Activated T-cell treated with anti-CD3 and anti-CD28 coated beads for 1 hour (primary cell): ENCODE data around the gene LYST.

Experiments
- DNase-seq: peaks from one replicate; pipeline ENCODE4 v3.0.0-alpha.2; 2020; ENCODE audit warnings: low read depth

Gene LYST

DNA sequence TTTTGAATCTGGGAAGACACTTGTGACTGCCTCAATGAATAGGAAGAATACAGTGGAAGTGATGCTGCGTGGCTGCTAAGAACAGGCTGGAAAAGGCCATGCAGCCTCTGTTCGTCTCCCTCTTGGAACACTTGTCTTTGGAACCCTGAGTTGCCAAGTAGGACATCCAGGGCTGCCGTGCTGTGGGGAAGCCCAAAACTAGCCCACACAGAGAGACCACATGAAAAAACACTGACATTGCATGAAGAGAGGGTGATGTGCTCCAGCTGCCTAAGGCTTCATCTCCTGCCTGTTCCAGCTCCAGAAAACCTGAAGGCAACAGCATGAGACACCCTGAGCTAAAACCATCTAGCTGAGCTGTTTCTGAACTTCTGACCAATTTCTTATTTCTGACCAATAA, 156.0 kb downstream of the LYST start:
- no peak for DNase-seq

DNA sequence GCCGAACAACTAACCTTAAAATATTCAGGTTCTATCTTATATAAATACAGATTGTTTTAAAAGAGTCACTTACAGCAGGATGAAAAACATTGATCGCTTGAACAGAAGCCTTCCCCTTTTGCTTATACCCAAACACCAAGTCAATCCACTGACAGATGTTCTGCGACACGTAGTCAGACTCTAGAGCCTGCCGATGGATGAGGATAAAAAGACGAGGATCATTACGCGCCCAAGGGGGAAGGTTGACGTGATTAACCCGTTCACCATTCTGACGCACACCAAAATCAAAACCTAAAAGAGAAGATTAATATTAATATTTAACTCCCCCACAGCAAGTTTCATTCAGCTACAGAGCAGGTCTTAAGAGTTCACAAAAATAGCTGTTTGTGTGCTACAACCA, 157.7 kb downstream of the LYST start:
- DNase-seq: no peak

DNA sequence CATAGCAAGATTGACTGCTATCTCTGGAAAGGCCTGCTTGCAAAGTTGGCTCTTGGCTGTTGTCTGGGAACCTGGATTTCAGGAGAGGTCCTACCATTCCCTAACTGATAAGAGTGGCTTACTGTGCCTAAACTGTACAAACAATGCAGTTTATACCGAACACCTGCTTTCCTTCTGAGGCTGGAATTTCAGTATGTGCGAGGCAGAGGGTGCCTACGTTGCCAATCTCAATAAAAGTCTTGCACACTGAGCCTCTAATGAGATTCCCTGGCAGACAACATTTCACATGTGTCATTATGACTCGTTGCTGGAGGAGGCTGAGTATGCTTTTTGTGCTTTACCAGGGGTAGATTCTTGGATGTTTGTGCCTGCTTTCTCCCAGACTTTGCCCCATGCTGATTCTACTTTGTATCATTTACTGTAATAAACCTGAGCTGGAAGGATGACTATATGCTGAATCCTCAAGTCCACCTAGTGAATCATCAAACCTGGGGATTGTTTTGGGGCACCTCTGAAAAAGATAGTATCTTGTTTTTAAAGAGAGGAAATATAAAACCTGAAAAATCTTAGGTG, 158.2 kb downstream of the LYST start:
- no peak for DNase-seq

DNA sequence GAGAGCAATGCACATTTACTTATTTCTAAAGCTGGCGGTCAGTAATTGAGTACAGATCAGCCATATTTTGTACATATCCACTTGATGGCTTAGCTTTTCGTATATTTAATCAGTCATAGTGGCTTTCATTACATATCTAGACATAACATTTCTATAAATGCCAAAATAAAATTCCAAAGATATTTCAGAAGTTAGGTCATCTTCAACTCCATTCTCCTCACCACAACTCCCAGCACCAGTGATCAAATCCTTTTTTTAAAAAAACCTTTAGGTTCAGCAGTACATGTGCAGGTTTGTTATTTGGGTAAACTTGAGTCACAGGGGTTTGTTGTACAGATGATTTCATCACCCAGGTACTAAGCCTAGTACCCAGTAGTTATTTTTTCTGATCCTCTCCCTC, 163.2 kb downstream of the LYST start:
- DNase-seq: no peak

GRCh38 chr1:235702412-235702811, 164.3 kb downstream of the LYST start:
- DNase-seq: no peak

- no peak for DNase-seq
Measured at GRCh38 chr1:235697508-235697907, 169.2 kb downstream of the LYST start.

DNA sequence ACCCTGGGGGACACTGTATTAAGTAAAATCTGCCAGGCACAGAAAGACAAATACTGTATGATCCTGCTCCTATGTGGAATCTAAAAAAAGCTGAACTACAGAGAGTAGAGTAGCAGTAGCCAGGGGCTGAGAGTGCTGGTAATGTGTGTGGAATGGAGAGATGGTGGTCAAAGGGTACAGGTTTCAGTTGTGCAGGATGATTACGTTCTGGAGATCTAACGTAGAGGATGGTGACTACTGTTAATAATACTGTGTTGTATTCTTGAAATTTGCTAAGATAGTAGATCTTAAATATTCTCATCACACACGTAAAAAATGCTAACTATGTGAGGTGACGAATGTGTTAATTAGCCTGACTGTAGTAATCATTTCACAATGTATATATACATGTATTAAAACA, 177.3 kb downstream of the LYST start:
- no peak for DNase-seq

DNA sequence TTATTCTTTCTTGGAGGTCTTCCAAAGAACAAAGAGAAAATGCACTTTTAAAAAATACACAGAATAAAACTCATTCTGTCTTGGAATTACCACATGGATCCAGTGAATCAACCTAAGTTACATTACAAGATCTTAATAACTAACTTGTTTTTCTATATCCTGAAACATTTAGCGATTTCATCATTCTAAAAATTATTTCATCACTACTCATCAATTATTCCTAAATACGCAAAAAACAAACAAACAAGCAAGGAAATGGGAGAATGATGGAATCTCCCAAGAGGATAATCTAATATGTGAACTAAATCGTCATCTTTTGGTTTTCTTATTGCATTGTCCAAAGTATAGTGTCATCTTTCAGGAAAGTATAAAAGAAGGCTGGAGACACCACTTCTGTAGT, 178.6 kb downstream of the LYST start:
- no peak for DNase-seq

DNA sequence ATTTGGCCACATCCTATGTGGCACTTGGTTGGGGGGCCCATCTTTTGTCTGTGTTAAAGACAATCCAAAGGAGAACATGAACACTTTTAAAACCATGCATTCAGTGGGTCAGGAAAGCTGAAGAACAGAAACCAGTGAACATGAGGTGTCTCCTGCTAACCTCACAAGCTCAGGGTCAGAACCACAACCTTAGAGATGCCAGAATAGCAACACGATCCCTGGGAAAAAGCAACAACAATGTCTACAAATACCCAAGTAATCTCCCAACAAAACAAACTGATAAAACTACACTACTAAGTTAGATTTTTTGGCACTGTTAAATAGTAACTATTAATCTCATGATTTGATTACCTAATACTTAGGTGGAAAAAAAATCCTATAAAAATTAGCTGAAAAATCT, 183.1 kb downstream of the LYST start:
- DNase-seq: no peak

DNA sequence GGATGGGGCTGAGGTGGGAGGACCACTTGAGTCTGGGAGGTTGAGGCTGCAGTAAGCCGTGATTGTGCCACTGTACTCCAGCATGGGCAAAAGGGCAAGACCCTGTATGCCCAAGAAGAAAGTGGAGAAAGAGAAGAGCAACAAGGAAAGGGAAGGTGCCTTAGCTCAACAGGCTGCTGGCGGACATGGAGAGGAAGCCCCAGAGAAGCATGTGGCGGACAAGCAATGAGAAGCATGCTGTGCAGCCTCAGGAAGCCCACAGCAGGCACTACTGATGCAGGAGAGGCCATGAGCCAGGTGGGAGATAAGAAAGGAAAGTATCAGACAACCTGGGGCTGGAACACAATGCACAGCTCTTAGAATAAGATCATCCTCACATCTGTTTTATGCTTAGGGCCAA, 184.5 kb downstream of the LYST start:
- DNase-seq: no peak

- DNase-seq: no peak
Measured at GRCh38 chr1:235679644-235680043, 187.1 kb downstream of the LYST start.

GRCh38 chr1:235679005-235679404, 187.7 kb downstream of the LYST start:
- DNase-seq: no peak

- DNase-seq: no peak
Measured at GRCh38 chr1:235675152-235675890, 191.4 kb downstream of the LYST start.

- DNase-seq: no peak
Measured at GRCh38 chr1:235673981-235674380, 192.7 kb downstream of the LYST start.

DNA sequence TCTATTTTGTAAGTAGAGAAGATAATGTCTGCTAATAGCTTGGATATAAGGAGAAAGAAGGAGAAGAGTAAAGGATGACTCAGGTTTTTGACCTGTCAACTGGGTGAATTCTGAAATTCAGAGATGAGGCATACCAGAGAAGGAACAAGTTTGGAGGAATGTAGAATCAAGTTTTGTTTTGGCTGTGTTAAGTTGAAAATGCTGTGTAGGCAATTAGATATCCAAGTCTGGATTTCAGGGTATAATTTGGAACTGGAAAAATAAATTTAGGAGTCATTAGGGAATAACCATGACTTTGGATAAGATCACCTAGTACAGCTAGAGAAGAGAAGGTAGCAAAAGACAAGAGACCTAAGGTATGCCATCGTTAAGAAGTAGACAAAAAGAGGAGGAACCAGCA, 194.7 kb downstream of the LYST start:
- no peak for DNase-seq

DNA sequence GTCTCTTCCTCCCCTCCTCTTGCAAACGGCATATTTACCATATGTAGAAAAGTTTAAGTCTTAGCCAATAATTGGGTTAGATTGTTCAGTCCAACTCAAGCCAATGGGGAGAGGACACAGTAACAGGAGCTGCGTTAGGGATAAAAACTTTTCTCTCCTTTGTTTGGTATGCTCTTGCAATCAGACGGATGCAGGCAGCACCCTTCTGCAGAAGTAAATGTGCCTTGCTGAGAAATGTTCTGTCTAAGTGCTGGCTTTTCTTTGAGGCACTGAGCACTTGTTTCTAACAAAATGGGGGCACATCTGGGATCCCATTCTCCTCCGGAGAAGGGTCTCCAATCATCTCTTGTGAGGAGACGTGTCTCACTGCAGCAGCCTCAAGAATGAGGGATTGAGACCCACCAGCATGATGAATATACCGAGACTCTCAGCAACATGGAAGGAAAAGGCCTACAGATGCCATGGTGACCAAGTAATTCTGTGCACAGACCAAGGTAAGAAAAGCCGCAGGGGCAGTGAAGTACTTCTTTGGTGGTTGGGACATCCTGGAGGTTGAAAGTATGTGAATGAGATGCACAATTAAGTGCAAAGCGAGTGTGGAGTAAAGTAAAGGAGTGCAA, 196.4 kb downstream of the LYST start:
- no peak for DNase-seq

DNA sequence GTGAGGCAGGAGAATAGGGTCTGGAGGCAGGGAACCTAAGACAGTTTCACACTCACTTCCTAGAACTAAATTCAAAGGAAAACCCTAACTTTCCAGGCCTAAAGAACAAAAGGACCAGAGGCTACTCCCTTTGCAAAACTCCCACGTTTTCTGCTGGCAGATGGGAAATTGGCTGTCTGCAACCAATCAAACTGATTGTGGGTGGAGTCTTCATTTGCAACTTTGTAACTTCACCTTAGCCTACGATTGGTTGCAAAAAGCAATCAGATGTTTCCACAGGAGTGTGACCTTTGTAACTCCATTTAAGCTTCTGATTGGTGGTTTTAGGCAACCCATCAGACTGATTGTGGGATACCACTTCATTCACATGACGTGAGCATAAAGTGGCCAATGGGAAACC, 197.4 kb downstream of the LYST start:
- no peak for DNase-seq

- DNase-seq: no peak
Measured at GRCh38 chr1:235663628-235664027, 203.1 kb downstream of the LYST start.

DNA sequence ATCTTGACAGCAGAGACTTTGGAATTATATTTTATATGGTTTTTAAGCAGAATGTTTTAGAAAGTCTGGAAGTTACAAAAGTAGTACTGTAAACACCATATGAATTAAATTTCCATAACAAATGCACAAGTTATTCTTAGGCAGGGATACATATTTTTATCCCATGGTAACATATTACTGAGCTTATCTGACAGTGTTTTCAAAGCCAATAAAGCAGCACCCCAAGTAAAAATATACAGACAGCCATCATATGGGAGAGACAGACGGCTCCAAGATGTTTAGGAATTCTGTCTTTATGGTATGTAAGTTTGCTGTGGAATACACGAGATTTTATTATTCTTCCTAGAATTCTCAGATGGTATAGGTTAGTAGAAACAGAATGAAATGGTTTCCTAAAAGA, 205.1 kb downstream of the LYST start:
- DNase-seq: no peak

DNA sequence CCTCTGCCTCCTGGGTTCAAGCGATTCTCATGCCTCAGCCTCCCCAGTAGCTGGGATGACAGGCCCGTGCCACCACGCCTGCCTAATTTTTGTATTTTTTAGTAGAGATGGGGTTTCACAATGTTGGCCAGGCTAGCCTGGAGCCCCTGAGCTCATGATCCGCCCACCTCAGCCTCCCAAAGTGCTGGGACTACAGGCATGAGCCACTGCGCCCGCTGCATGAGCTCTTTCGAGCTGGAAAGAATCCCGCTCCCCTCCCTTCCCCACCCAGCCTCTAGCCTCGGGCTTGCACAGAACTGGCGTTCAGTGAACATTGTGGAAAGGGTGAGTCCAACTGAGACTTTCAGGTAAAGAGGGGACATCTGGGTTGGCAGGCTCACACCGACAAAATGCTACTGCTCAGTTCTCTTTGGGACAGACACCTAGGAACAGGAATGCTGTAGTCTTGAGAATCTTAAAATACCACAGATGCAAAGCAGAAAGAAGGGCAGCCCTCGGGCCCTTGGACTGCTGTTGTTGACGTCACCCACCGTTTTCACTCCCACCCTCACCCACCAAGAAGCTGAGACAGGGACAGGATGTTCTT, 207.4 kb downstream of the LYST start:
- no peak for DNase-seq

DNA sequence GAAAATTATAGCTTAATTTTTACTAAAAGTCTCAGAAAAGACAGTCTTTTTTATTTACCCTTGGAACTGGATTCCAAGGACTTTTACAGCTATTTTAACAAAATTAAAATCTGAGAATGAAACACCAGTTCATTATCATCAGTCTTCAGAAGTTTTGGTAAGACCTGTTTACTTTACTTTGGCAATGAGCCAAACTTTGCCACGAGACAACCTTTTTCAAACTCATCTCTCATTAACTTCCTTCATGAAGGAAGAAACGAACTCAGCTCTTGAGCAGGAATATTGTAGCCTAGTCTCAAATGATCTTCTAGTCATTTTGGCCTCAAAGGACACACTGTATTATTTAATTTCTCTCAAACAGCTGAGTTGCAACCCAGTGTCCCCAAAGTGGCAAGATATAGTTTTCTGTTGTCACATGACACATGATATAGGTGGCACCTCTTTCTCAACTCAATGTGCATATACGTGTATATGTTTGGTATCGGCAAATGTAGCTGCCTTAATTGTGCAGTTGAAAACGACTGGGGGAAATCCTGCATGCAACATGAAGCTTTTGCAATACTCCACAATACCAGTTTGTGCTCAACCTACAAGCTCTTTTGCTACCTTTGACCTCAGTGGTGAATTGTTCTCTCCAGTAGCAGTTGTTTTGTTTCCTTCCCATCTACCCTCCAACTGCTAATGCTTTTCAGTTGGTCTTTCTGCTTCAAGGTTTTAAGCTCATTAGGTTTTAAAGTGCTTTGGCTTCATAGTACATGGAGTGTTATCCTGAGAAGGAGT, 208.8 kb downstream of the LYST start:
- DNase-seq: no peak

- DNase-seq: no peak
Measured at GRCh38 chr1:235657269-235657668, 209.4 kb downstream of the LYST start.

DNA sequence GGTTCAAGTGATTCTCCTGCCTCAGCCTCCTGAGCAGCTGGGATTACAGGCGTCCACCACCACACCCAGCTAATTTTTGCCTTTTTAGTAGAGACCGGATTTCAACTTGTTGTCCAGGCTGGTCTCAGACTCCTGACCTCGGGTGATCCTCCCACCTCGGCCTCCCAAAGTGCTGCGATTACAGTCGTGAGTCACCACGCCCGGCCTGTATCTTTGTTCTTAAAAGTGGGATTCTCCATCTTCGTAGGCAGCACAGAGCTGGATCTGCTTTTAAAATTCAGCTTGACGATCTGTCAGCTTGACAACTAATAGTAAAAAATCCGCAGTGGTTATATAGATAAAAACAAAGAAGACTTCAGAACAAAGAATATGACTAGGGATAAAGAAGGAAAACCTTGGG, 214.3 kb downstream of the LYST start:
- no peak for DNase-seq
